GM19467 (cell line): ENCODE measurements around the gene EHF.
"Not testable (repeated sequence)": the region's sequence is repeated elsewhere in the genome, so short reads cannot be mapped to it uniquely, and the experiment has no call there.

Experiments used
- ATAC-seq: cut with Tn5 transposase; IDR thresholded peaks from one replicate; pipeline ENCODE4 v1.9.1; 2021; ENCODE audit warnings: mild to moderate bottlenecking, moderate library complexity; ENCODE audit not compliant: unreplicated experiment

The EHF gene

GRCh38 chr11:34620820-34621792, at the start of gene EHF:
Gene EHF, plus strand, starts transcription at chr11:34621093. Its CDS starts 21,538 bp downstream, at chr11:34642631.
- ATAC-seq, result no peak

- ATAC-seq, result no peak
These were observed 47.4 kb upstream of the EHF start for GRCh38 chr11:34573537-34573936.

GRCh38 chr11:34575261-34575660, 45.6 kb upstream of the EHF start:
- ATAC-seq, result no peak

GRCh38 chr11:34575671-34576070, 45.2 kb upstream of the EHF start:
- no peak for ATAC-seq

- ATAC-seq, result no peak
These were observed 44.6 kb upstream of the EHF start for GRCh38 chr11:34576331-34576730.

- no peak for ATAC-seq
These were observed 37.1 kb upstream of the EHF start for GRCh38 chr11:34583818-34584217.

GRCh38 chr11:34585304-34585734, 35.6 kb upstream of the EHF start:
- no peak for ATAC-seq

- peak; percentile 84 for ATAC-seq
These were observed 35.0 kb upstream of the EHF start for GRCh38 chr11:34585735-34586487.

GRCh38 chr11:34586488-34587281, 34.2 kb upstream of the EHF start:
- ATAC-seq, result no peak

- no peak for ATAC-seq
These were observed 33.6 kb upstream of the EHF start for GRCh38 chr11:34587282-34587677.

GRCh38 chr11:34588023-34588422, 32.9 kb upstream of the EHF start:
- ATAC-seq, result no peak

GRCh38 chr11:34588701-34589100, 32.2 kb upstream of the EHF start:
- ATAC-seq, result no peak

- not testable (repeated sequence) for ATAC-seq
These were observed 31.7 kb upstream of the EHF start for GRCh38 chr11:34589177-34589576.

- no peak for ATAC-seq
These were observed 27.8 kb upstream of the EHF start for GRCh38 chr11:34593085-34593484.

GRCh38 chr11:34594603-34595002, 26.3 kb upstream of the EHF start:
- ATAC-seq, result no peak

GRCh38 chr11:34595391-34595790, 25.5 kb upstream of the EHF start:
- no peak for ATAC-seq

- no peak for ATAC-seq
These were observed 24.8 kb upstream of the EHF start for GRCh38 chr11:34595960-34596644.

GRCh38 chr11:34599406-34599945, 21.4 kb upstream of the EHF start:
- no peak for ATAC-seq

- no peak for ATAC-seq
These were observed 20.4 kb upstream of the EHF start for GRCh38 chr11:34600339-34601084.

- no peak for ATAC-seq
These were observed 19.8 kb upstream of the EHF start for GRCh38 chr11:34601085-34601444.
